Measurements from ENCODE around the gene PCGF5.

GRCh38 chr10:91172348-91172747, 48.1 kb upstream of the PCGF5 start:
- TF ChIP-seq CTCF (IDR thresholded peaks at IDR 0.05) (no peak), POLR2A (IDR thresholded peaks at IDR 0.05) (no peak)

Measured in heart left ventricle (tissue), 13 donors.